ENCODE data around the gene SERF2.

The SERF2 gene

GRCh38 chr15:43791993-43792760 lies at the start of gene SERF2:
Gene SERF2 (plus strand): TSS chr15:43792320. CDS start chr15:43792377, 57 bp downstream.
- H3K4me3 ChIP-seq (ENCODE audit: low read depth, low read length), result peak within 1 kb of the TSS; percentile 97
- peak; percentile 100 for DNase-seq (ENCODE audit: low read depth)
- TF ChIP-seq CTCF (IDR thresholded peaks at IDR 0.05; ENCODE audit: insufficient read depth, low read depth, low read length, missing control alignments), result no peak

- H3K4me3 ChIP-seq (ENCODE audit: low read depth, low read length), result peak within 1 kb of the TSS; percentile 62
- DNase-seq (ENCODE audit: low read depth), result peak; percentile 96
Observed at GRCh38 chr15:43746245-43746902, 45.7 kb upstream of the SERF2 start, which contains the start of gene PDIA3. Gene PDIA3 (plus strand): TSS chr15:43746438. CDS start chr15:43746540, 102 bp downstream.

- DNase-seq (ENCODE audit: low read depth), result peak; percentile 74
- peak overlapping the region; percentile 62 for H3K4me3 ChIP-seq (ENCODE audit: low read depth, low read length)
Observed at GRCh38 chr15:43746903-43747309, 45.2 kb upstream of the SERF2 start.

- no peak for TF ChIP-seq CTCF (IDR thresholded peaks at IDR 0.05; ENCODE audit: insufficient read depth, low read depth, low read length, missing control alignments)
- DNase-seq (ENCODE audit: low read depth), result peak; percentile 35
- peak overlapping the region; percentile 62 for H3K4me3 ChIP-seq (ENCODE audit: low read depth, low read length)
Observed at GRCh38 chr15:43748376-43748775, 43.7 kb upstream of the SERF2 start.

GRCh38 chr15:43749690-43750345 lies 42.3 kb upstream of the SERF2 start:
- DNase-seq (ENCODE audit: low read depth), result peak; percentile 88
- TF ChIP-seq CTCF (IDR thresholded peaks at IDR 0.05; ENCODE audit: insufficient read depth, low read depth, low read length, missing control alignments), result no peak
- peak overlapping the region; percentile 51 for H3K4me3 ChIP-seq (ENCODE audit: low read depth, low read length)

GRCh38 chr15:43751885-43752284 lies 40.2 kb upstream of the SERF2 start:
- no peak overlapping the region for H3K4me3 ChIP-seq (ENCODE audit: low read depth, low read length)
- no peak for DNase-seq (ENCODE audit: low read depth)
- no peak for TF ChIP-seq CTCF (IDR thresholded peaks at IDR 0.05; ENCODE audit: insufficient read depth, low read depth, low read length, missing control alignments)

- DNase-seq (ENCODE audit: low read depth), result no peak
- no peak for TF ChIP-seq CTCF (IDR thresholded peaks at IDR 0.05; ENCODE audit: insufficient read depth, low read depth, low read length, missing control alignments)
- no peak overlapping the region for H3K4me3 ChIP-seq (ENCODE audit: low read depth, low read length)
Observed at GRCh38 chr15:43762824-43763223, 29.3 kb upstream of the SERF2 start.

Measured in GM12865 (cell line).